ENCODE measurements around the gene ARID3A. TPM values are rescaled to one million over a fixed set of nuclear protein-coding genes. Genes with fewer than 3 reads are reported as not detected.

ARID3A gene
- total RNA-seq, 4 donors from 2014 or later, result 2.8 to 11.0 (median 4.9) TPM

DNA sequence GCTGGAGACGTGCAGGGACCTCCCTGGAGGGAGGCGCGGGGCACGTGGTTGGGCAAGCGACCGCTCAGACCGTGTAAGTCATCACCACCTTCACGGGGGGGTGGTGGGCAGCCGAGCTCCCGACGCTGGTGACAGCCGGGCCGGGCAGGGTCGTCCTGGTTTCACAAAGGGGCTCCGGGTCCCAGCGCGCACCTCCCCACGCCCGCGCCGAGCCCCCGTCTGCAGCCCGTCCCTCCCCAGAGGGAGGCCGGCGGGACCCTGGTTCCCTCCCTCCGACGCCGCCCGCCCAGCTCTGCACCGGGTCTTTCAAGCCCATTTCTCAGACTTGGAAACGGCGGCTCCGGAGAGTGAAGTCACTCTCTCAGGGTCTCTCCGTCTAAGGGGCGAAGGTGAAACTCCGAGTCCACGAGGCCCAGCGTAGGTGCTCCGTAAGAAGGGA, 729 bp upstream of the ARID3A start:
- Histone ChIP-seq H3K27me3 (peaks cover 0 to 6% of the 10 kb centered on the region in 2 donors), H3K4me1 (peaks cover 2 to 23% (median 18%) of the 10 kb centered on the region in 4 donors), H3K27ac (peak overlapping the region; percentile 82 to 91 (median 90)), H3K36me3 (peaks cover 0 to 8% (median 0%) of the 10 kb centered on the region in 3 donors), H3K9me3 (no peaks in the 10 kb centered on the region), H3K4me3 (peak overlapping the region; percentile 83 to 99 (median 86))
- no peak for TF ChIP-seq POLR2A (IDR thresholded peaks at IDR 0.05)
- TF ChIP-seq, protein P1, sequence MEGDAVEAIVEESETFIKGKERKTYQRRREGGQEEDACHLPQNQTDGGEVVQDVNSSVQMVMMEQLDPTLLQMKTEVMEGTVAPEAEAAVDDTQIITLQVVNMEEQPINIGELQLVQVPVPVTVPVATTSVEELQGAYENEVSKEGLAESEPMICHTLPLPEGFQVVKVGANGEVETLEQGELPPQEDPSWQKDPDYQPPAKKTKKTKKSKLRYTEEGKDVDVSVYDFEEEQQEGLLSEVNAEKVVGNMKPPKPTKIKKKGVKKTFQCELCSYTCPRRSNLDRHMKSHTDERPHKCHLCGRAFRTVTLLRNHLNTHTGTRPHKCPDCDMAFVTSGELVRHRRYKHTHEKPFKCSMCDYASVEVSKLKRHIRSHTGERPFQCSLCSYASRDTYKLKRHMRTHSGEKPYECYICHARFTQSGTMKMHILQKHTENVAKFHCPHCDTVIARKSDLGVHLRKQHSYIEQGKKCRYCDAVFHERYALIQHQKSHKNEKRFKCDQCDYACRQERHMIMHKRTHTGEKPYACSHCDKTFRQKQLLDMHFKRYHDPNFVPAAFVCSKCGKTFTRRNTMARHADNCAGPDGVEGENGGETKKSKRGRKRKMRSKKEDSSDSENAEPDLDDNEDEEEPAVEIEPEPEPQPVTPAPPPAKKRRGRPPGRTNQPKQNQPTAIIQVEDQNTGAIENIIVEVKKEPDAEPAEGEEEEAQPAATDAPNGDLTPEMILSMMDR (IDR thresholded peaks at IDR 0.05), result no peak
- DNase-seq, result peak in 2 of 3 donors; percentile 71 to 84

DNA sequence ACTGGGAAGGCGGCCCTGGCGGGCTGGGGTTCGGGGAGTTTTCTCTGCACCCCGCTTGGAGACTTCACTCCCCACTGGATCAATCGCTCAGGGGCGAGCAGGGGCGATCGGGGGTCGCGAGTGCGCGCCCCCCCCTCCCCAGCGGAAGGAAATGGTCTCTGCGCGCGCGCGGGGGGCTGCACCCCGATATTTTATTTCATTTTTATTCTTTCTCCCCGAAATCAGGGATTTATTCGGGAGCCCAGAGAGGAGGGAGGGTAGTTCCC, 421 bp downstream of the ARID3A start:
- peaks cover 0 to 8% (median 0%) of the 10 kb centered on the region in 3 donors for H3K36me3 ChIP-seq
- peak overlapping the region; percentile 82 to 91 (median 90) for H3K27ac ChIP-seq
- peaks cover 2 to 18% (median 12%) of the 10 kb centered on the region in 4 donors for H3K4me1 ChIP-seq
- no peaks in the 10 kb centered on the region for H3K27me3 ChIP-seq
- peak overlapping the region; percentile 83 to 99 (median 86) for H3K4me3 ChIP-seq
- no peak for TF ChIP-seq POLR2A (IDR thresholded peaks at IDR 0.05)
- TF ChIP-seq, protein P1 (IDR thresholded peaks at IDR 0.05), result no peak
- DNase-seq, result no peak
- no peaks in the 10 kb centered on the region for H3K9me3 ChIP-seq

DNA sequence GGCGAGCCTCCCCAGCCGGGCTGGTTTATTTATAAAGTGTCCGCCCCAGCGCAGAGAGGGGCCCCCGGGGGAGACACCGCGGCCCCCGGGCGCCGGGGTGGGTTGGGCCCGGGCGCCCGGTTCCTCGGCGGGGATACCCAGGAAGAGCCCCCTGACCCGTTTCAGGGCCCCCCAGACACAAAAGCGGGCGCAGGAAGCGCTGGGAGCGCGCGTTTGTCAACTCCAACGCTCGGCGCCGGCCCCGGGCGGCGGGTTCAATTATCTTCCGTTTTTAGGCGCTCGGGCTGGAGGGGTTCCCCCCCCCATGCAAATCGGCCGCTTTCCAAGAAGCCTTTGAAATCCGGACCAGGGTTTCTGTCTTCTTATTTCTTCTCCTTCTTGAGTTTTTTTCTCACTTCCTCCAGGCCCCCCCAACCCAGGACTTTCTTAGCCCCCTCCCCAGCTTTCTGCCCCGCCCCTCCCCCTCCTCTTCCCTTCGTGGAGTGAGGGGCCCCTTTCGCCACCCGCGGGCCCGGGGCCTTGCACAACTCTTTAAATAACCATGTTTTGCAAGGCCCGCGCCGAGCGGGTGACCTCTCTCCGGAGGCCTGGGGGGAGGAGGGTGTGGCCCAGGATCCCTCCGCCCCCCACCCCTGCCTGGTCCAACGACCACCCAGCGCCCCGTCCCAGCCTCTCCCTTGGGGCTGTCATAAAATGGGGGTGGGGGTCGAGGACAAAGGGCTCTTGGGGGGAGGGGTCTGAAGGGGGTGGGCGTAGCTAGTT, 935 bp downstream of the ARID3A start:
- peaks cover 2 to 18% (median 11%) of the 10 kb centered on the region in 4 donors for H3K4me1 ChIP-seq
- H3K36me3 ChIP-seq, result peaks cover 0 to 8% (median 0%) of the 10 kb centered on the region in 3 donors
- peak overlapping the region; percentile 83 to 99 (median 86) for H3K4me3 ChIP-seq
- H3K9me3 ChIP-seq, result no peaks in the 10 kb centered on the region
- H3K27ac ChIP-seq, result peak overlapping the region; percentile 82 to 91 (median 90)
- H3K27me3 ChIP-seq, result no peaks in the 10 kb centered on the region
- DNase-seq, result peak in 2 of 3 donors; percentile 78 to 87
- TF ChIP-seq, protein P1 (IDR thresholded peaks at IDR 0.05), result no peak
- TF ChIP-seq POLR2A (IDR thresholded peaks at IDR 0.05), result no peak

DNA sequence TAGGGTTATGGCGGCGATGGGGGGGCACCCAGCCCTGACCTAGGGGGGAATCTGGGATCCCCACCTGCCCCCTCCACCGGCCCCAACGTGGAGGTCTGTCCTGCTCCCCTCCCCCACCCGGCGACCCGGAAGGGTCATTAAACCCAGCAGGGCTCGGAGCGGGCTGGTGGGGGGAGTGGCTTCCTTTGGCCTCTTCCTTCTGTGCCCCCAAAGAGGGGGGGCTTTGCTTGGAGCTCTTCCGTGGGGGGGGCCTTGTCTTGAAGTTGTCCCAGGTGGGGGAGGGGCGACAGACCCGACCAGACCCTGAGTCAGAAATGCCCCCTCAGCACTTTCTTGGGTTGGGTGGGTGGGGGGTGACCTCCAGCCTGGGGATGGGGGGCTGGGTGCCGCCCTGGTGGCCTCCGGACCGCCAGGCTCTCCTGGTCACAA, 1.5 kb downstream of the ARID3A start:
- H3K4me3 ChIP-seq, result peak overlapping the region; percentile 83 to 99 (median 86)
- peaks cover 0 to 8% (median 0%) of the 10 kb centered on the region in 3 donors for H3K36me3 ChIP-seq
- DNase-seq, result no peak

DNA sequence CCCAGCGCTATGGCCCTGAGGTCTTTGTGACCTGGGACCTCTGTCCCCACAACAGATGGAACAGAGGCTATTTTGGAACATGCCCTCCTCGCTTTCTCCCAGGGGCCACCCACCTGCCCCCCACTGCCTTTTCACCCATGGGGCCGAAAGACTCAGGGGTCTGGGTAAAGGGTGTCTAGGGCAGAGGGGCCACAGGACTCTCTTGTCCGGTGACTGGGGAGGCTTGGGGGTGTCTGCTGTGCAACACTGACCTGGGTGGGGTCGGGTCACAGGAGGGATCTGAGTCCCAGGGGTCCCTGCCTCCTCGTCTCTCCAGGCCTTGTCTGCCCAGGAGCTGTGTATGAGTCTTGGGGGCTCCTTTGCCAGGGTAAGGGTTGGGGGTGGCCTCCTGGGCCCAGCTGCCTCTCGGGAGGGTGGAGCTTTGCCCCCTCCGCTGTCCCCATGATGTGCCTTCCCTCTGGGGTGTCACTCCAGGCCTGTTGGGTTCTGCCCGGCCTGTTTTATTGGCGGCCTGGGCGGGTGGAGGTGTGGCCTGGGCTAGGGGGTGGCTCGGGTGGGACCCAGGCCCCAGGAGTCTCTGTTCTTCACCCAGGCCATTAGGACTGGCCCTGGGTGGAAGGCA, 2.1 kb downstream of the ARID3A start:
- Histone ChIP-seq H3K27ac (peak overlapping the region; percentile 82 to 91 (median 90)), H3K36me3 (peaks cover 0 to 8% (median 0%) of the 10 kb centered on the region in 3 donors), H3K4me3 (peak overlapping the region in 2 of 4 donors; percentile 83 to 99), H3K4me1 (peaks cover 2 to 26% (median 19%) of the 10 kb centered on the region in 4 donors), H3K9me3 (no peaks in the 10 kb centered on the region), H3K27me3 (no peaks in the 10 kb centered on the region)
- DNase-seq, result no peak
- no peak for TF ChIP-seq POLR2A (IDR thresholded peaks at IDR 0.05)
- TF ChIP-seq, protein P1 (IDR thresholded peaks at IDR 0.05), result no peak

More for the DNA sequence above, 1.5 kb downstream of the ARID3A start:
- no peaks in the 10 kb centered on the region for H3K9me3 ChIP-seq
- H3K27me3 ChIP-seq, result no peaks in the 10 kb centered on the region
- peaks cover 2 to 21% (median 14%) of the 10 kb centered on the region in 4 donors for H3K4me1 ChIP-seq
- H3K27ac ChIP-seq, result peak overlapping the region; percentile 82 to 91 (median 90)
- no peak for TF ChIP-seq POLR2A (IDR thresholded peaks at IDR 0.05)
- TF ChIP-seq, protein P1 (IDR thresholded peaks at IDR 0.05), result no peak

Measured in Peyer's patch (tissue), 4 donors.